Spleen (tissue), 7 donors: ENCODE data around the gene APP.

Experiments used
- POLR2A ChIP-seq, 3 donors: fragments of 450-650 bp; IDR thresholded peaks; one replicate each; pipeline ENCODE4 v1.5.1; 2017; ENCODE audit warnings: antibody characterized with exemption in 3 of 3, mild to moderate bottlenecking in 1 of 3
- TF ChIP-seq, protein P1 (sequence below), 11 experiments: fragments of 200-600 bp in 7 of 11; fragments of 450-650 bp in 4 of 11; sonication (generic) in 4 of 11; IDR thresholded peaks in 8 of 11; conservative IDR thresholded peaks in 3 of 11; 1 replicate in 7 of 11; 2 replicates in 4 of 11; pipeline versions ENCODE4 v1.4.0 to v1.8.0; 2016 to 2021; ENCODE audit warnings: antibody characterized with exemption in 11 of 11, inconsistent platforms in 4 of 11, mild to moderate bottlenecking in 1 of 11
- donor health status: DM: no; HTN: no; CAD: no; lungs with moderate emphysema.
- donor health status: DM: no; HTN: no; CAD: no.
- donor health status: DM: no; HTN: no; CAD: no.

DNA sequence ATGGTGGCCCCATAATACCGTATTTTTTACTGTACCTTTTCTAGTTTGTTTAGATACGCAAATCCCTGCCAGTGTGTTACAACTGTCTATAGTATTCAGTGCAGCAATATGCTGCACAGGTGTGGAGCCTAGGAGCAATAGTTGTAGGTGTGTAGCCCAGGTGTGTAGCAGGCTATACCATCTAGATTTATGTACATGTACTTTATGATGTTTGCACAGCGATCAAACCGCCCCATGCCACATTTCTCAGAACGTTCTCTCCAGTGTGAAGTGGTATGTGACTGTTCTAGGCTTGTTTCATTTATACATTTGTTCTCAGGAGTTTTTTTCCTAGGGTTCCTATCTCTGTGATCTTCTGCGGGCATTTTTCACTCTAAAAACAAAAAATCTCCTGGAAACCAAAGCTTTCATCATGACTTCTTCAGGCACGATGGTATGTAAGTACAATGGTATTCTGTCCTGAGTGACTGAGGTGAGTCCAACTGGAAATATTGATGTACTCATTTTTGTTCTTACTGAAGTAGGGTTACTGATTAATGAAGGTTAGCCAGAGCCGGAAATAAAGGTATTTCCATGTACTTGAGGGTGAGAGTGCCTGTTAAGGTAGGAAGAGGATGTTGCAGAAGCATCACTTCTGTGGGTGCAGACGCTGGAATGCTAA lies 282.8 kb downstream of the APP start:
- TF ChIP-seq, protein P1, sequence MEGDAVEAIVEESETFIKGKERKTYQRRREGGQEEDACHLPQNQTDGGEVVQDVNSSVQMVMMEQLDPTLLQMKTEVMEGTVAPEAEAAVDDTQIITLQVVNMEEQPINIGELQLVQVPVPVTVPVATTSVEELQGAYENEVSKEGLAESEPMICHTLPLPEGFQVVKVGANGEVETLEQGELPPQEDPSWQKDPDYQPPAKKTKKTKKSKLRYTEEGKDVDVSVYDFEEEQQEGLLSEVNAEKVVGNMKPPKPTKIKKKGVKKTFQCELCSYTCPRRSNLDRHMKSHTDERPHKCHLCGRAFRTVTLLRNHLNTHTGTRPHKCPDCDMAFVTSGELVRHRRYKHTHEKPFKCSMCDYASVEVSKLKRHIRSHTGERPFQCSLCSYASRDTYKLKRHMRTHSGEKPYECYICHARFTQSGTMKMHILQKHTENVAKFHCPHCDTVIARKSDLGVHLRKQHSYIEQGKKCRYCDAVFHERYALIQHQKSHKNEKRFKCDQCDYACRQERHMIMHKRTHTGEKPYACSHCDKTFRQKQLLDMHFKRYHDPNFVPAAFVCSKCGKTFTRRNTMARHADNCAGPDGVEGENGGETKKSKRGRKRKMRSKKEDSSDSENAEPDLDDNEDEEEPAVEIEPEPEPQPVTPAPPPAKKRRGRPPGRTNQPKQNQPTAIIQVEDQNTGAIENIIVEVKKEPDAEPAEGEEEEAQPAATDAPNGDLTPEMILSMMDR (IDR thresholded peaks at IDR 0.05 in 8 of 11, conservative IDR thresholded peaks at IDR 0.05 in 3 of 11) = no peak
- TF ChIP-seq POLR2A (IDR thresholded peaks at IDR 0.05) = no peak
